SK-N-SH treated with all-trans-retinoic acid at 6 μM for 48 hours (cell line): Measurements from ENCODE around the gene SIGLEC10.

Experiments
- ATAC-seq: fragments of 200-7000 bp; cut with Tn5 transposase; 3 replicates; pipeline ENCODE4 v1.9.1; 2020; ENCODE audit warnings: mild to moderate bottlenecking, moderate library complexity
- CSDC2 ChIP-seq: fragments of 250-450 bp; sonication (Bioruptor Pico); IDR thresholded peaks from 2 replicates; pipeline ENCODE4 v1.5.0; 2020; ENCODE audit warnings: mild to moderate bottlenecking, moderate library complexity
- CSRNP3 ChIP-seq: fragments of 250-450 bp; sonication (Bioruptor Pico); IDR thresholded peaks from 2 replicates; pipeline ENCODE4 v1.5.1; 2021; ENCODE audit warnings: mild to moderate bottlenecking, moderate library complexity
- GLIS3 ChIP-seq: fragments of 250-450 bp; sonication (Bioruptor Pico); IDR thresholded peaks from 2 replicates; pipeline ENCODE4 v1.5.0; 2020; ENCODE audit warnings: mild to moderate bottlenecking, moderate library complexity
- ISL1 ChIP-seq: fragments of 250-450 bp; sonication (Bioruptor Pico); IDR thresholded peaks from 2 replicates; pipeline ENCODE4 v2.1.2; 2022; ENCODE audit warnings: mild to moderate bottlenecking, moderate library complexity
- OSR1 ChIP-seq: fragments of 250-450 bp; sonication (Bioruptor Pico); IDR thresholded peaks from 2 replicates; pipeline ENCODE4 v1.8.0; 2022; ENCODE audit warnings: moderate library complexity, mild to moderate bottlenecking, inconsistent platforms
- PATZ1 ChIP-seq: fragments of 250-450 bp; sonication (Bioruptor Pico); IDR thresholded peaks from 2 replicates; pipeline ENCODE4 v1.8.0; 2020; ENCODE audit warnings: mild to moderate bottlenecking, moderate library complexity, borderline replicate concordance
- POU6F1 ChIP-seq: fragments of 250-450 bp; sonication (Bioruptor Pico); IDR thresholded peaks from 2 replicates; pipeline ENCODE4 v1.8.0; 2021; ENCODE audit warnings: low read depth, mild to moderate bottlenecking, moderate library complexity, borderline replicate concordance
- PPARA ChIP-seq: fragments of 250-450 bp; sonication (Bioruptor Pico); IDR thresholded peaks from 2 replicates; pipeline ENCODE4 v1.5.0; 2020; ENCODE audit warnings: mild to moderate bottlenecking, borderline replicate concordance
- SNAI2 ChIP-seq: fragments of 250-450 bp; sonication (Bioruptor Pico); IDR thresholded peaks from 2 replicates; pipeline ENCODE4 v1.5.0; 2020; ENCODE audit warnings: mild to moderate bottlenecking, moderate library complexity
- TCF4 ChIP-seq: fragments of 250-450 bp; sonication (Bioruptor Pico); IDR thresholded peaks from 2 replicates; pipeline ENCODE4 v1.8.0; 2021; ENCODE audit warnings: mild to moderate bottlenecking, moderate library complexity, borderline replicate concordance
- TOX ChIP-seq: fragments of 250-450 bp; sonication (Bioruptor Pico); IDR thresholded peaks from 2 replicates; pipeline ENCODE4 v1.8.0; 2021; ENCODE audit warnings: mild to moderate bottlenecking, moderate library complexity, borderline replicate concordance
- TSHZ2 ChIP-seq: fragments of 250-450 bp; sonication (Bioruptor Pico); IDR thresholded peaks from 2 replicates; pipeline ENCODE4 v1.5.0; 2020; ENCODE audit warnings: mild to moderate bottlenecking, moderate library complexity
- ZC3H10 ChIP-seq: fragments of 250-450 bp; sonication (Bioruptor Pico); IDR thresholded peaks from 2 replicates; pipeline ENCODE4 v1.5.1; 2021; ENCODE audit warnings: mild to moderate bottlenecking, moderate library complexity
- ZFP3 ChIP-seq: fragments of 250-450 bp; sonication (Bioruptor Pico); IDR thresholded peaks from 2 replicates; pipeline ENCODE4 v1.5.0; 2020; ENCODE audit warnings: mild to moderate bottlenecking, moderate library complexity
- ZNF70 ChIP-seq: fragments of 450-650 bp; formaldehyde crosslinking; IDR thresholded peaks from 2 replicates; pipeline ENCODE4 v1.5.0; 2020; ENCODE audit warnings: mild to moderate bottlenecking, moderate library complexity
- ZNF8 ChIP-seq: fragments of 450-650 bp; formaldehyde crosslinking; IDR thresholded peaks from 2 replicates; pipeline ENCODE4 v1.5.0; 2020; ENCODE audit warnings: mild to moderate bottlenecking, moderate library complexity

Gene SIGLEC10

GRCh38 chr19:51433043-51433442 lies 15.6 kb upstream of the SIGLEC10 start:
- no peak for ATAC-seq

GRCh38 chr19:51431124-51431523 lies 13.7 kb upstream of the SIGLEC10 start:
- TF ChIP-seq PATZ1 (CRISPR knock-in tag) (no peak), ZNF70 (CRISPR knock-in tag) (no peak), CSRNP3 (CRISPR knock-in tag) (no peak), GLIS3 (no peak), ZNF8 (CRISPR knock-in tag) (no peak), TCF4 (CRISPR knock-in tag) (no peak)
- ATAC-seq: no peak

More at GRCh38 chr19:51433043-51433442, 15.6 kb upstream of the SIGLEC10 start:
- TF ChIP-seq ZC3H10 (CRISPR knock-in tag): no peak
- TF ChIP-seq SNAI2 (CRISPR knock-in tag): no peak
- TF ChIP-seq TCF4 (CRISPR knock-in tag): no peak
- no peak for TF ChIP-seq CSRNP3 (CRISPR knock-in tag)
- TF ChIP-seq, all 23 proteins: peak for 0

- TF ChIP-seq PATZ1 (CRISPR knock-in tag) (no peak), TCF4 (CRISPR knock-in tag) (no peak), POU6F1 (CRISPR knock-in tag) (no peak), ZNF70 (CRISPR knock-in tag) (no peak), TSHZ2 (no peak), OSR1 (no peak), GLIS3 (no peak), ISL1 (CRISPR knock-in tag) (no peak), CSRNP3 (CRISPR knock-in tag) (no peak)
- ATAC-seq: no peak
Observed at GRCh38 chr19:51430221-51430620, 12.8 kb upstream of the SIGLEC10 start.

- TF ChIP-seq CSDC2: no peak
- no peak for TF ChIP-seq TSHZ2
- no peak for TF ChIP-seq PPARA (CRISPR knock-in tag)
- TF ChIP-seq SNAI2 (CRISPR knock-in tag): no peak
- no peak for TF ChIP-seq ZNF8 (CRISPR knock-in tag)
- TF ChIP-seq TOX: no peak
- no peak for TF ChIP-seq ZFP3
- ATAC-seq: no peak
Observed at GRCh38 chr19:51427201-51427600, 9.8 kb upstream of the SIGLEC10 start.
